Muscle of back (tissue), 13 donors: Measurements from ENCODE around the gene CFAP45. TPM values are rescaled to one million over a fixed set of nuclear protein-coding genes. Genes with fewer than 3 reads are reported as not detected.

ENCODE experiments used
- DNase-seq, 3 donors: peaks; one replicate each; pipeline versions ENCODE4 v3.0.0 to v3.0.0-alpha.2; 2013
- long read RNA-seq, 9 donors: transcript quantifications; one replicate each; lab custom pipeline, GENCODE V29; 2026
- polyA plus RNA-seq, 10 donors: library from polyadenylated mRNA; unstranded; fragments of 120-200 nt; gene quantifications; one replicate each; pipeline ENCODE4 v1.2.1, GENCODE V29; 2013; ENCODE audit not compliant: insufficient read length in 10 of 10

Gene CFAP45, protein sequence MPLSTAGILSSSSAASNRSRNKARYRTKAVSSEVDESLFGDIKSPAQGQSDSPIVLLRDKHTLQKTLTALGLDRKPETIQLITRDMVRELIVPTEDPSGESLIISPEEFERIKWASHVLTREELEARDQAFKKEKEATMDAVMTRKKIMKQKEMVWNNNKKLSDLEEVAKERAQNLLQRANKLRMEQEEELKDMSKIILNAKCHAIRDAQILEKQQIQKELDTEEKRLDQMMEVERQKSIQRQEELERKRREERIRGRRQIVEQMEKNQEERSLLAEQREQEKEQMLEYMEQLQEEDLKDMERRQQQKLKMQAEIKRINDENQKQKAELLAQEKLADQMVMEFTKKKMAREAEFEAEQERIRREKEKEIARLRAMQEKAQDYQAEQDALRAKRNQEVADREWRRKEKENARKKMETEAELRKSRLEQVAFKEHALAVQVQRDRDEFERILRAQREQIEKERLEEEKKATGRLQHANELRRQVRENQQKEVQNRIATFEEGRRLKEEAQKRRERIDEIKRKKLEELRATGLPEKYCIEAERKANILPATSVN
- under 1 TPM in 9 of 10 donors, not detected in 1; 0.20 to 0.84 (median 0.37) TPM for polyA plus RNA-seq
- long read RNA-seq, donor 1: 0 reads
- long read RNA-seq, donor 2: 0 reads
- long read RNA-seq, donor 3: 0 reads
- long read RNA-seq, donor 4: 0 reads
- long read RNA-seq, donor 5: 0 reads
- long read RNA-seq, donor 6: 0 reads
- long read RNA-seq, donor 7: 0 reads
- long read RNA-seq, donor 8: 0 reads
- long read RNA-seq, donor 9: 0 reads

DNA sequence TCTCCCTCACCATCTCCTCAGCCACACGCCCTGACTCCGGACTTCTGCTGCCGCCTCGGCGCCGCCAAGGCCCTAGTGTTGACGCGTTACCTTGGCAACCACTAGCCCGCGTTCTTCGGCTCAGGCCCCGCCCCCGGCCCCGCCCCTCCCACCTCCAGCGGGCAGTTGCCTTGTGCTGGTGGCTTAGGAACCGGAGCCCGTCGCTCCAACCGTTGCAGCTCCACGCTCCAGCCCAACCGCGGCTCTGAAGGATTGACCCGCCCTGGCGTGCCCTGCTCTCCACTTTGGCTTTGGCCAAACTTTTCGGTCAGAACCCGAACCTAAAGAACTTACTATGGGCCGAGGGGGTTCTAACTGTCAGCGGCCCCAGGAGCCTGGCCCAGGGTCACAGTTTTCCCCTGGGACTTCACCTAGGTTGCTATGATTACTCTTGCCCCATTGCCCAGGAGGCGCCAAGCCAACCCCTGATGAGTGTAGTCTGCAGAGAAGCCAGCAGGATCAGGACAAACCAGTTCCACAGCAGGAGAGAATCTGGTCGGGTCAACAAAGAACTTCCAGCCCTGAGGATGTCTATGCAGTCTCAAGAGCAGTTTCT is at the start of gene CFAP45:
CFAP45 (minus strand) TSS at position 80 of the 595 bp plus-strand sequence; CDS start at position 13, 67 bp downstream.
- DNase-seq: peak in 2 of 3 donors; percentile 66 to 78

DNA sequence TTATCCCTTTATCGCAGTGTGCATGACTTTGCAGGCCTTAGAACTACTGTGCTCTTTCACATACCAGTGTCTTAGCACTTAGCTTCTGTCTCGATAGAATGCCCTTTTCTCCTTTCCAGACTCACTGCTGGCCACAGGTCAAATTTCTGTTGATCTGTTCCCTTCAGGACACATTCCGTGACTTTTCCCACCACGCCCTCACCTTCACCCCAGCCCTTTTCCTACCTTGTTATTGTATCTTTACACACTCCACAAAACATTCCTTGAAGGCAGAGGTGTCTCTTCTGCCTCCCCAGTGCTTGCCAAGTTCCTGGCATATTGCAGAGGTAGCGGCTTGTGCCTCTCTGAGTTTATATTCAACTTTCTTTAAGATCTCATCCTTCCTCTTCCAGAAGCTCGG is 49.2 kb upstream of the CFAP45 start:
- DNase-seq: no peak

DNA sequence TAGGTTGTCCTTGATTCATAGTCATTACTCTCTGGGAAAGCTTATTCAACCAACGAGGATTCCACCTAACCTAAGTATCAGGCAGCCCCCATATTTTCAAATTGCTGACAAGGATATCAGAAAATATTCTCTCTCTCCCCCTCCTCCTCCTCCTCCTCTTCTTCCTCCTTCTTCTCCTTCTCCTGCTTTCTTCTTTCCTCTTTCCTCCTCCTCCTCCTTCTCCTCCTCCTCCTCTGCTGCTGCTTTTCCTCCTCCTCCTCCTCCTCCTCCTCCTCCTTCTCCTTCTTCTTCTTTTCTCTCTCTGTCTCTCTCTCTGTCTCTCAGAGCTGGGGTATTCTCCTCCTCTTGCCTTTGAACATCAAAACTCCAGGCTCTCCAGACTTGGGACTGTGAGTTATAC is 48.0 kb upstream of the CFAP45 start:
- DNase-seq: no peak

DNA sequence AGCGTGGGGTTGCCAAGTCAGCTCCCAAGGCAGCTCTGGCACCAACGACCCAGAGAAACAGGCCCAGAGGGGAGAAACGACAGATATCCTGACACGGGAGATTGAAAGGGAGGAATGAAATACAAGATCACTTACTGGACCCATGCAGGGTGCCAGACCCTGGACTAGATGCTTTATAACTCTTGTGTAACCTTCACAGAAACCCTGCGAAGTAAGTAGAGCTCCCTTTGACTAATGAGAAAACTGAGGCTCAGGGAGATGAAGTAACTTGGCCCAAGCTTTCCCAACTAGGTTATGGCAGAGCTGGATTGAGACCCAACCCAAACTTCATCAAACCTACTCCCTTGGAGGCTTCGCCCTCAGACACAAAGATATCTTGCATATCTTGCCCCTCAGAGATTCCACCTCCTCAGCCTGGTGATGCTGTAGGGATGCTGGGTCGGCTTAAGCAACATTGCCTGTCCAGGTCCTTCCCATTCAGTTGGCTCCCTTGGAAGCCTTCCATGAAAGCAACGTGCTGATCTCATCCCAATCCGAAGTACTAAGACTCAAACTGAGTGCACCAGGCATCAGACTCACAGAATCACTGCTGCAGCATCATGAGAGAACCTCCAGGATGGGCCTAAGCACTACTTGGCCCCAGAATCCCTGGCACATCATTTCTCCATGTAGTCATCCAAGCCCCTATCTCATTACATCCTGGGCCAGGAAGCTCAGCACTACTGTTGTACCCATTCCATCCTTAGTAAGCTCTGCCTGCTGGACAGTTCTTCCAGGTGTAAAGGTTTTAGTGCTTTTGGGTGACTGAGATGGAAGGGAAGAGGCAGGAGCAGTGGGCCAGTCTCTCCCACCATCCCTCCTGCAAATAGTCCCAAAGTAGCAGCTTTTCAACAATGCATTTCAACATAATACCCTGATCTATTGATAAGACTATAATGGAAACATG is 46.5 kb upstream of the CFAP45 start:
- no peak for DNase-seq

DNA sequence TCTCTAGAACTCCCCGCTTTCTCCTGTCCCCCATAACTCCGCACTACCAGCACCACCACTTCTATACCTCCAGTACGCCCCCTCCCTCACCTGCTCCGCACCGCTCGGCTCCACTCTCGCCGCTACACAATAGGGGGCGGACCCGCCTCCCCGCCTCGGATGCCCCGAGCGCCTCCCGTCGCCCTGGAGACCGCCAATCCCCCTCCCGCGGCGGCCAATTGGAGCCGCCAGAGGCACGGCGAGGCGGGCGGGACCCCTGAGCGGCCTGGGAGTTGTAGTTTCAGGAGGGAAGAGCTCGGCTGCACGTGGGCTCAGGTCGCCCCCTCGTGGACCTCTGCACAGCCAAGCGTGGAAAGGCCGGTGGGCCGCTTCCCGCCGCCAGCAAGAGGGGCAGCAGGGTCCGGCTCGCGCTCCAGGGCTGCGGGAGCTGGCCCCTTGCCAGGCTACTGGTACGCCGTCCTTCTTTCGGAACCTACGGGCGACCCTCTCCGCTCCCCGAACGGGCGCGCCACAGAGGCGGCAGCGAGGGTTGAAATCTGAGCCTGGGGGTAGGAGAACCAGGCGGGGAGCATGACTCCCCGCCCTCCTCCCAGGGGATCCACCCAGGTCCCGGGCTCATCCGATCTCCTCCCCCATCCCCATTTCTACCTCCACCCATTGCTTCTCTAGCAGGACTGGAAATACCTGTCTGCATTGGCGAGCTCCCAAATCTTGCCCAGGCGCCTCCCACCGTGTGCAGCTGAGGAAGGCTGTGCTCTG is 45.7 kb upstream of the CFAP45 start, which contains the start of gene IGSF9:
IGSF9 (minus strand) TSS at position 131 of the 759 bp plus-strand sequence. CDS start 2,159 bp downstream, outside the sequence.
- peak; percentile 73 to 94 (median 80) for DNase-seq

DNA sequence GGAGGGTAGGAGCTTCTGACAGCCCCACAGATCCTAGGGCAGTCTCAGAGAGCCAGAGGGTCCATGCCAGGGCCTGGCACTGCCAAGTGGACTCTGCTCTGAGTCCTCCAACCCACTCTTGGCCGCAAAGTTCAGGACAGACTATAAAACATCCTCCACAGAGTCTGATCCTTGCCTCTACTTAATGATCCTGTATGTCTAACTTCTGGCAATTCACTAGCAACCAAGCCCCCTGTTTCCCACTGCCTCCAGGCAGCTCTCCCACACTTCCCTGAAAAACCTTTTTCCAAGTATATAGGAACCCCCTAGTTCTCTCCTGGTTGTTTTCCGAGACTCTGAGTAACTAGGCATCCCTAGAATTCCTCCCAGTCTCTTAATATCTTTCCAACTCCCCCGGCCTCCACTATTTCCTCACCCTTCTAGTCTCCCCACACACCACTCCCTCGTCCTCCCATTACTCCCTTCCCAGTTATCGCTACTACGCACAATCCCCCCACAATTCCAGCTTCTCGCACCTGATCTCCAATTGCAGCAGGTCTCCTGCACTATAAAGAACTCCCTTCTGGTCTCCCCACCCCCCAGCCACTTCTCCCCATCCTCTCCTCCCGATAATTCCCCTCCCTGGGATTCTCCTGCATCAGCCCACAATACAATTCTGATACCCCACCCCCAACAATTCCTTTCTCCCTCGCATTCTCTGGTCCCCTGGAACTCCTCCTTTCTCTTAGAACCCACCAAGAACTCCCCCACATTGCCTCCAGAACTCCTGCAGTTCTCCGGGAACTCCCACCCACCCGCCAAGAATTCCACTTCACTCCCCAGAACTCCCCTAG is 44.9 kb upstream of the CFAP45 start:
- no peak for DNase-seq

DNA sequence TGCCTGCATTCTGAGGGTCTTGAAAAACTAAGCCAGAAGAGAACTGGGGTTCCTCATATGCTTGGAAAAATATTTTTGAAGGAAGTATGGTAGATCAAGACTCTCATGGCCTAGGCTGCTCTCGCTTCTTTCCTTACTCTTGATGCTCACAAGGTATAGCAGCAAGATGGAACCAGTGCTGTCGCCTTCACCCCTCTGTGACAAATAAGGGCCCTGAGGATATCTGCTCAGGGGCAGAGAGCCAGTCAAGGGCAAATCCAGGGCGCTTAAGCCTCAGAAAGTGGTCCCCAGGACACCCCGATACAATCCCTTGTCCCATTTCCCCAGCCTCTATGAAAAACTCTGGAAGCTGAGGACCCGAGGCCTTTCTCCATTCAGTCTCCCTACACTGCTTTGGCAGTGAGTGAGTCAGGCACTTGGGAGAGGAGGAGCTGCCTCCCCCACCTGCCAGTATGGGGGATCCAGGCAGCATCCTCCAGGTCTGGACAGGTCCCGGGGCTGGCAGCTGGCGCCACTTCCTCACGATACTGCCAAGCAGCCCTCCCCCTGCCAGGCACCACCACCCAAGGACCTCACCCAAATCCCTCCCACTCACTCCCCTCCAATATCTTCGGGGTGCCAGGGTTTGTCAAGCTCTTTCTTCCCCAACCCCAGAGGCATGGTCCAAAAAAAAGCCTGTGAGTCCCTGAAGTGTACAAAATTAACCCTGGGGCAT is 44.1 kb upstream of the CFAP45 start:
- DNase-seq: no peak

DNA sequence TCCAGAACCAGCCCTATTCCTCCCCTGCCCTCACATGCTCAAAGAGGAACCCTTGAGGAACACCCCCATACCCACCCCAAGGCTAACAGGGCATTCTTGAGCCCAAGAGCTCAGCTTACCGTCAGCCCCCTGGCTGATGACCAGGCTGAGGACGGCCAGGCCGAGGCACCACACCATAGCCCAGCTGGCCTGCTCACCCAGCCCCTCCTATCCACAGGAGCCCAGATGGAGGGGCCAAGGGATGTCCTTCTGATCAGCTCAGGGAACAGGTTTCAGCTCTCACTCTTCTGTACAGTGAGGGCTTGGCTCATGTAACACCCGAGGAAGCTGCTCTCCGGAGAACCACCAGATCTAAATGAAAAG is 43.3 kb upstream of the CFAP45 start:
- DNase-seq: no peak

DNA sequence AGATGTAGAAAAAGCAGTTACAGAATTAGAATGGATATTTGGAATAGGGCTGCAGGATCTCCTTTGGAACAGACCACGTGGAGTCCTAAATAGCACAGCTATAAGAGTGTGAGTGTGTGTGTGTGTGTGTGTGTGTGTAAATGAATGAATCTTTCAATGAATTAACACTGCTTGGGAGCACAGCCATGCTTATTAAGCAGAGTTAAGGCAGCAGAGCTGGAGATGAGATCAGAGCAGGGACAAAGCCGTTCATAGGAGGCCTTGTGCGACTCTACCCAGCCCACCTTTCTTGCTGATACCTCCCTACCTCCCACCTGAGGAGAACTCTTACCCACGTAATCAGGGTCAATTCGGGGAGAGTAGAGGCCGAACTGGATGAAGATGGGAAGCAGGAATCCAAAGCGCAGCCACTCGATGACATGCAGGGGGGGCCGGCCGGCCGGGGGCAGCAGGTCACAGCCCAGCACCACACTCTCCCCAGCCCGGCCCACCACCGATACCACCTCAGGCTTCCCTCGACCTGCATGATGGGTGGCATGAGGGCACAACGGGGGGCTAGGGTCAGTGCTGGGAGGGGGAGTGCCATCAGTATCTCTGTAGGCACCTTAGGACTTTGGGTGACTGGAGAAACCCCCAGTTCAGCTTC is 42.8 kb upstream of the CFAP45 start:
- DNase-seq: no peak

DNA sequence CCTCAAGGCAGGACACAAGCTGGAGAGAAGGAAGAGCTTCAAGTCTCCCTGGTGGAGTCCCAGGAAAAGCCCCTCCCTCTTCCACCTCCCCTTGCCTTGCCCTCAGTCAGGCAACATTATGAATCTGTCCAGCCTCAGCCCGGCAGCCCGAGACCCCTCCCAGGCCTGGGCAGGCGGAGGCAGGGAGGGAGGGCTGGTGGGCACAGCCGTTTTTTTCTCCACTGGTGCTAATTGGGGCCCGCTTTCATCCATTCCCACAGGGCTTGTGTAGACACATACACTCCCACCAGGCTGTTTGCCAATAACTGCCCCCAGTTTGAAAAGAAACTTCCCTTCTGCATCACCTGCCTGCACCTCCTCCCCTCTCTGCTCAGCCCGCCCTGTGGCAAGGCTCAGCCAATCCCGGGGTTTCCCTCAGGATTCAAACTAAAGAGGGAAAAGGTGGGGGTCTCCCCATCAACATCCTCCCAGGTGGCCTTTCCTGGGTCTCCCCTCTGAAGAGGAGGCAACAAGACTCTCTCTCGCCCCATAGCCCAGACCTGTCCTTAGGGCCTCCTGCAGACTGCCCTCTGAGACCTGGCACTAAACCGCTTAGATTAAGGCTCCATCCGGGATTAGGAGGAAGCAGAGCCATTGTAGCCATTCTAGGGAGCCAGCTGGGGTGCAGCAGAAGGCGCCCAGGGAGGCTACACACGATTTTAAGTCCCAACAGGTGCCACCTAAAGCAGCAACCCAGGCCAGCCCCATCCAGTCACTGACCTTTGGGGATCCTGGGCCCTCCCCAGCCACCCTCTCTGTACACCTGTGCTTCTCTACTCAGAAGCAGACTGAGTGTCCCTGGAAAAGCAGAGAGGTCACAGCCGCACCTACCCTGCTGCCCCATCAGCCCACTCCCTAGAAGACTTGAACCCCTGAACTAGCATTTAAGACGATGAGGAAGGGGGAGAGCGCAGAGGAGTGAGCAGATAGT is 41.9 kb upstream of the CFAP45 start:
- DNase-seq: no peak

DNA sequence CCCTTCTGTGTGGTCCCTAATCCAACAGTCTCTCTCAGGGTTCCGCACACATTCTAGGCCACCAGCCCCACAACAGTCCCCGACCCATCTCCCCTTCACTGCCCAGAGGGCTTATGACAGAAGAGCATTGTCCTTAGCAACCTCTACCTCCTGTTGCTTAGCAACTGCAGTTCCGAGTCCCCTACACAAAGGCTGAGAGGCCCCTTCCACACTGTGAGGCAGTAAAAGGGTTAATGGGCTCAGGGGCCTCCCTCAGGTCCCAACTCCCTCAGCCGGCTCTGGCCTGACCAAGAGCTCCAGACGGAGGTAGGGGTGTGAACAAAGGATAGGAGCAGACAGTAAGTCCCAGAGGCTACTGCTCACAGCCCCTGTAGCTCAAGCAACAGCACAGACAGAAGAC is 41.2 kb upstream of the CFAP45 start:
- no peak for DNase-seq

DNA sequence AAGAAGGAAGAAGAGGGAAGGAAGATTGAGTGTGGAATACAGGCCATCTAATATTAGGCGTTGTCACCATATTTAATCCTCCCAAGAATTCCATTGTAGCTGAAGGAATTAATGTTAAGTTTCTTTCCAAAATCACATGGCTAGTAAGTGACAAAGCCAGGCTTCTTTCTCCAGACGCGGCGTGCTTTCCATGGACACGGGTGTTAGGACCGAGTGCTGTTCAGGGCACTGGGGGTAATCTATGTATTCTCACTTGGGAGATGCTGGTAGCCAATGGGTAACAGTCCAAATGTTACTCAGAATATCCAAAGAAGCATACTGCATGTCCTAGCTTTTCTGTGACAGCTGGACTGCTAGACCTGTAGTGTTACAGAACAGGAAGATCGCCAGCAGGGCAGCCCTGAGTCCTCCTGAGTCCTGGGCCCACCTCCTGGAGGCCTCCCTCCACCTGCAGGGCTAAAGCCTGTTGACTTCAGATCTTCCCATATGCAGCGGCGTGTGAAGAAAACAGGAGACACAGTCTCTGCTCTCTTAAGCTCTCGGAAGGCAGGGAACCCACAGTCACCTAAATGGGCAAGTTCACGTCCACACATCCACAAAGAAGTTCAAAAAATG is 40.1 kb upstream of the CFAP45 start:
- no peak for DNase-seq

DNA sequence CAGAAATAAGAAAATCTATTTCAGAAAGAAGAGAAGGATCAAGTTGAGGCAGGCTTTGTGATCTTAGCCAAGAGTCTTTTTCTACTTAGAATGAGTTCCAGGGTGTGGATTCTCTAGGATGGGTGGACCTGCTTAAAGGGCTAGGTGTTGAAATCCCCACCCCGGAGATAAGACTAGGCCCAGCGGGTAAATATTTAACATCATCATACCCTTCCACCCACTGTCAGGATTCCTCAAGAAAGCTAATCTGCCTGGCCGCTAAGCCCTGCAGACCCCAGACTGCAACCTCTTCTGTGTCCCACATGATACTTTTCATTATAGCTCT is 39.7 kb upstream of the CFAP45 start:
- no peak for DNase-seq

DNA sequence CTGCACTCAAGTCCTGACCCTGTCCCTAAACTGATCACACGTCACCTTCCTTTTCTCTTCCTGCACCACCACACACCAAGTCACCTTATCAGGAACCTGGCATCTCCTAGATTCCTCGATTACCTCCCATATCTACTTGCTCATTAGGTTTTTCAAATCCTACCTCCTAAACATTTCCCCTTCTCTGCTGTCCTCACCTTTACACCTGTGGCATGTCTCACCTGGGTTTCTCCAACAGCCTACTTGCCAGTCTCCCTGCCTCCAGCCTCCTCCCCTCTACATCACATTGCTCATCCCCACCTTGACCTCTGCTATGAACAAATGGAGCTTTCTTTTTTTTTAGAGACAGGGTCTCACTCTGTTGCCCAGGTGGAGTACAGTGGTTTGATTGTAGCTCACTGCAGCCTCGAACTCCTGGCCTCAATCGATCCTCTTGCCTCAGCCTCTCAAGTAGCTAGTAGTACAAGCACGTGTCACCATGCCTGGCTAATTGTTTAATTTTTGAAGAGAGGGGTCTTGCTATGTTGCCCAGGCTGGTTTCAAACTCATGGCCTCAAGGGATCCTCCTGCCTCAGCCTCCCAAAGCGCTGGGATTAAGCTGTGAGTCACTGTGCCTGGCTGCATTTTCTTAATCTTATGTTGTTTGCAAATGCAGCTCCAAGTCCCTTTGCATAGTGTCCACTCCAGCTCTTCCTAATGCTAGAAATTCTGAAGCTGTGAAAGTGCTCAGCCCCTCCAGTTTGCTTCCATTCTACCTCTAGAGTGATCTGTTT is 39.1 kb upstream of the CFAP45 start:
- DNase-seq: no peak

DNA sequence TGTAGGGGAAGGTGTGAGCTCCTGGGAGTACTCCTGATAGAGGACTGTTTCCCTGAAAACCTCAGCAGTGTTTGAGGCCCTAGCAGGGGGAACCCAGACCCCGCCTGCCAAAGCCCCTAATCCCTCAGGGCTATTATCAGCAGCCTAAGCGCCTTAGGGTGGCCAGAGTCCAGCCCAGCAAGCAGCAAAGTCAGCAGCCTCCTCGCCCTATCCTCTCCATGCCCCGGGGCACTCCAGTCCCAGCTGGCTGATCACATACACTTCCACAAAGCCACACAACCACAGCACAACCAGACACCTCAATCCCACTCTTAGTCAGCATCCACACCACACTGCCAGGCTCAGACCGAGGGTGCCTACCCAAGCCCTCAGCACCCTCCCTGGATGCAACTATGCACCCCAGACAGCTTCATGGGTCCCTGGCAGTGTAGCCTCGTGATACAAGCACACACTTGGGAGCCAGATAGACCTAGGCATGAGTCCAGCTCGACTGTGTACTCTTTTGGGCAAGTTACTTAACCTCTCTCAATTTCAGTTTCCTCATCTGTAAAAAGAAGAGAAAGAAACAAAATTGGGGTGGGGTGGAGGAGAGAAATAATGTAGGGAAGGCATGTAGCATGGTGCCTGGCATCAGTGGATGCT is 38.4 kb upstream of the CFAP45 start:
- no peak for DNase-seq
